ENCODE measurements around the gene SCART1.
"Not testable (repeated sequence)": the region's sequence is repeated elsewhere in the genome, so short reads cannot be mapped to it uniquely, and the experiment has no call there.

The SCART1 gene

GRCh38 chr10:133465191-133465949 is 11.6 kb downstream of the SCART1 start:
- H3K27me3 ChIP-seq (ENCODE audit: low read depth) = no peaks in the 10 kb centered on the region
- no peak overlapping the region for H3K4me3 ChIP-seq
- in situ Hi-C loops (cut with MboI; ENCODE audit: low sequenced_read_pairs) = no loop called here
- H3K36me3 ChIP-seq (replicated peaks) = no peaks in the 10 kb centered on the region
- H3K4me1 ChIP-seq = no peaks in the 10 kb centered on the region
- H3K9me3 ChIP-seq = no peaks in the 10 kb centered on the region
- no peak for DNase-seq (ENCODE audit: low spot score in 2 of 2)

GRCh38 chr10:133465950-133466474 is 12.3 kb downstream of the SCART1 start:
- no peaks in the 10 kb centered on the region for H3K27me3 ChIP-seq (ENCODE audit: low read depth)
- H3K4me1 ChIP-seq = no peaks in the 10 kb centered on the region
- H3K36me3 ChIP-seq (replicated peaks) = no peaks in the 10 kb centered on the region
- in situ Hi-C loops (cut with MboI; ENCODE audit: low sequenced_read_pairs) = no loop called here
- DNase-seq (ENCODE audit: low spot score in 2 of 2) = no peak
- no peaks in the 10 kb centered on the region for H3K9me3 ChIP-seq
- H3K4me3 ChIP-seq = no peak overlapping the region

DNA sequence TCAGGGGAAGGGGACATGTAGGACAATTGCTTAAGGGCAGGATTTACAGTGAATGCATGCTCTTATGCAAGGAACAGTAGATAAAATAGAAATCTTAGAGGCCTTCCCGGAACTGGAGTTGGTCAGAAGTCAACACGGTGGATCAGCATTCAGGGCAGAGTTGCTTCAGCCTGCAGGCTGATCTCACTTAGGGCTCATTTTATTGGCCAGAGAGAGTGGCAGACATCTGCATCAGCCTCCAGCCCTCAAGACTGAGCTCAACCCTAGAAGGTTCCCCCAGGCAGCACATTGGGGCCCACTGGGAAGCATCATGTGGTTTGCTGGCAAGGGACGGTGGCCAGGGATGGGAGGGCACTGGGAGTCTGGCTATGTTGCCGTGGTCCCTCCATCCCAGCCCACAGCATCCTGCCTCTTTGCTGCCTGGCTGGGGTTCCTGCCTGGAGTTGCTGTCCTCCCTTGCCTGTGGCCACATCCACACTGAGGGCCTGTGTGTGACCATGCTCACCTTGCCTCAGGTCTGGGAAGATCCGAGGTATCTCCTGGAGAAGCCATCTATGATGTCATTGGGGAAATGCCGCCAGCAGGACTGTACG is 13.0 kb downstream of the SCART1 start:
- no peak for DNase-seq (ENCODE audit: low spot score in 2 of 2)
- no peaks in the 10 kb centered on the region for H3K4me1 ChIP-seq
- no peak overlapping the region for H3K4me3 ChIP-seq
- H3K27me3 ChIP-seq (ENCODE audit: low read depth) = no peaks in the 10 kb centered on the region
- no peaks in the 10 kb centered on the region for H3K9me3 ChIP-seq
- in situ Hi-C loops (cut with MboI; ENCODE audit: low sequenced_read_pairs) = no loop called here
- H3K36me3 ChIP-seq (replicated peaks) = no peaks in the 10 kb centered on the region

DNA sequence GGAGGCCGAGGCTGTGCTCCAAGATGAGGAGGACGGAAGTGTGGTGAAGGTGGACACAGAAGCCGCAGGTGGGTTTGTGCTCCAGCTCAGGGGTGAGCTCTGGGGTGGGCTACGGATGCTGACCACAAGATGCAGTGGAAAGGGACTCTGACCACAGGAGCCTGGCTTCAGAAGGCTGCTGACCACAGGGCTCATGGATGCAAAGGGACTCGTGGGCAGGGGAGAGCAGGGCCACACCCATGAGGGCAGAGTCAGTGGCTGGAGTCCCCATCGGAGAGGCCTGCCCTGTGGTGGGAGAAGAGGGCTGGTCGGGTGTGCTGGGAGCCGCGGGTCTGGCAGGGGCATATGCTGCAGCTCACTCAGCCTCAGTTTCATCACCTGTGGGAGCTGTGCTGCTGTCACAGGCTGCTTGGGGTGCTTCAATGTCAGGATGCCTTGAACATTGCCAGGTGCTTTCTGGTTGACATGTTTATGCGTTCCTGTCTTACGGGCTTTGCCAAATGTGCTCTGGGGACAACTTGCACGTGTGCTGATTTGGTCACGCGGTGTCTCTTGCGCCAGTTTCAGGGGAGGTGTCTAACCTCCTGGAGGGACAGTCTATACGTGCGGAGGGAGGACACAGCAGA is 13.7 kb downstream of the SCART1 start:
- DNase-seq (ENCODE audit: low spot score in 2 of 2) = no peak
- no peaks in the 10 kb centered on the region for H3K36me3 ChIP-seq (replicated peaks)
- in situ Hi-C loops (cut with MboI; ENCODE audit: low sequenced_read_pairs) = no loop called here
- H3K9me3 ChIP-seq = no peaks in the 10 kb centered on the region
- no peaks in the 10 kb centered on the region for H3K27me3 ChIP-seq (ENCODE audit: low read depth)
- no peaks in the 10 kb centered on the region for H3K4me1 ChIP-seq
- no peak overlapping the region for H3K4me3 ChIP-seq

- DNase-seq (ENCODE audit: low spot score in 2 of 2); H3K4me1 ChIP-seq; H3K4me3 ChIP-seq; H3K27me3 ChIP-seq (ENCODE audit: low read depth); in situ Hi-C loops (cut with MboI; ENCODE audit: low sequenced_read_pairs); H3K9me3 ChIP-seq; H3K36me3 ChIP-seq (replicated peaks): not testable (repeated sequence)
Measured at GRCh38 chr10:133469205-133469604, 15.5 kb downstream of the SCART1 start.

- Histone ChIP-seq H3K4me1 (no peaks in the 10 kb centered on the region), H3K36me3 (replicated peaks) (no peaks in the 10 kb centered on the region), H3K4me3 (no peak overlapping the region), H3K9me3 (no peaks in the 10 kb centered on the region), H3K27me3 (ENCODE audit: low read depth) (no peaks in the 10 kb centered on the region)
- DNase-seq (ENCODE audit: low spot score in 2 of 2) = no peak
- in situ Hi-C loops (cut with MboI; ENCODE audit: low sequenced_read_pairs) = no loop called here
Measured at GRCh38 chr10:133471300-133472109, 17.8 kb downstream of the SCART1 start.

DNA sequence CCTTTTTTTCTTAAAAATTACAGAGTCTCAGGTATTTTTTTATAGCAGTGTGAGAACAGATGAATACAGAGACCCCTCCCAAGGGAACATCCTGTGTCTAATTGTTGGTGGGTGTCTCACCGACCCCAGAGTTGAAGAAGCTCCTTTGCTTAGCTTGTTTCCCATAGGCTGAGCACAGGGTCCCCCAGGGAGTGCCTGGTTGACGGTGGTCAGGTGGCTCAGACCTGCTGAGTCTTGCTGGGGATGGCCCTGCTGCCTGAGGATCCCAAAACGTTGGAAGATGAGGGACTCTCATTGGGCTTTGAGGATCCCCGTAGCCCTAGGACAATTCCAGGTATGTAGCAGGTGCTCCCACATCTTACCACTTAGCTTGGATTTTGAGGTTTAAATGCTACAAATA is 19.5 kb downstream of the SCART1 start:
- H3K36me3 ChIP-seq (replicated peaks) = no peaks in the 10 kb centered on the region

GRCh38 chr10:133474027-133474426 is 20.3 kb downstream of the SCART1 start:
- H3K9me3 ChIP-seq = no peaks in the 10 kb centered on the region
- in situ Hi-C loops (cut with MboI; ENCODE audit: low sequenced_read_pairs) = no loop called here

More for the DNA sequence above, 19.5 kb downstream of the SCART1 start:
- Histone ChIP-seq H3K4me3 (no peak overlapping the region), H3K4me1 (no peaks in the 10 kb centered on the region), H3K9me3 (no peaks in the 10 kb centered on the region), H3K27me3 (ENCODE audit: low read depth) (no peaks in the 10 kb centered on the region)
- DNase-seq (ENCODE audit: low spot score in 2 of 2) = no peak
- in situ Hi-C loops (cut with MboI; ENCODE audit: low sequenced_read_pairs) = no loop called here

DNA sequence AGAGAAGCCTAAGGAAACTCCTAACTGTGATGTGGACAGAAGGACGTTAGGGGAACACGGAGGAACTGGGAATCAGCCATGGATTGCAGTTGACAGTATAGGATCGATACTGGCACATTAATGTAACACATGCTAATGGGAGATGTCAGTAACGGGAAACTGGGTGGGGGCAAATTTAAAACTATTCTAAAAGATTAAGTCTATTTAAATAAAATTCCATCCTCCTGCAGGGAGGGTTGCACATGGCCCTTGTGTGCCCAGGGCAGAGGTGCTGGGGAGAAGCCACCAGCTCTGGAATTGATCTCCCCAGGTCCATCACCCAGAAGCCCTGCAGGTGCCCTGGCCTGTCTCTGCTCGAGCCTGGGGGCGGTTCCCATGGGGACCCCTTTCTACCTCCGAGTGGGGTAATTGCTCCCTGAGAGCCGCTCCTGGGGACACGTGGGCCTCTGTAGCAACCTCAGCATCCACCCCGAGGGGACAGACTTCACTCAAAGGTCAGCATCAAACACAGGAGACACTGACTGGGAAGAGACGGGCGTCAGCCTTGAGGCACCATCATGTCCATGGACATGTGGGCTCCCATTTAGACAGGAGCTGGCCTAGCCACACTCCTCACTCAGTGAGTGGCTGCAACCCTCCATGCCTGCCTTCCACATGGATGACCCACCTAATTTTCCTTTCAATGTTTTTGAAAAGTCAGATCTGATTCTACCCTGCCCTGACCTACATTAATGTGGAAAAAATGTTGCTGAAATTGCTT is 21.1 kb downstream of the SCART1 start:
- Histone ChIP-seq H3K9me3 (no peaks in the 10 kb centered on the region), H3K4me1 (no peaks in the 10 kb centered on the region), H3K4me3 (no peak overlapping the region), H3K27me3 (ENCODE audit: low read depth) (no peaks in the 10 kb centered on the region), H3K36me3 (replicated peaks) (no peaks in the 10 kb centered on the region)
- in situ Hi-C loops (cut with MboI; ENCODE audit: low sequenced_read_pairs) = no loop called here
- DNase-seq (ENCODE audit: low spot score in 2 of 2) = no peak

More at GRCh38 chr10:133474027-133474426, 20.3 kb downstream of the SCART1 start:
- no peak for DNase-seq (ENCODE audit: low spot score in 2 of 2)
- H3K36me3 ChIP-seq (replicated peaks) = no peaks in the 10 kb centered on the region
- no peaks in the 10 kb centered on the region for H3K27me3 ChIP-seq (ENCODE audit: low read depth)
- H3K4me3 ChIP-seq = no peak overlapping the region
- H3K4me1 ChIP-seq = no peaks in the 10 kb centered on the region

DNA sequence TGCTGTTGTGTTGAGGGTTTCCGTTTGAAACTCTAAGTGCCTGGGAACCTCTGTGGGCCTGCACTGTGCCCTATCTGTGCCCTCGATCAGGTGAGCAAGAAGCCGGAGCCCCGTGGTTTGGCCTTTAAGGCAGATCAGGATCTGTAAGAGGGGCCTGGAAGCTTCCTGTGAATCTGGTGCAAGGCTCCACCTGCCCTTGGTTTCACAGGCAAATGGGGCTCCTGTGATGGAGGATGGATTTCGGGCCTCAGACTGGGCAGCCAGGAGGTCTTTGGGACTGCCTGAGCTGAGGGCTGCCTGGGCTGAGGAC is 21.6 kb downstream of the SCART1 start:
- no peak for DNase-seq (ENCODE audit: low spot score in 2 of 2)
- Histone ChIP-seq H3K27me3 (ENCODE audit: low read depth) (no peaks in the 10 kb centered on the region), H3K4me3 (no peak overlapping the region)

DNA sequence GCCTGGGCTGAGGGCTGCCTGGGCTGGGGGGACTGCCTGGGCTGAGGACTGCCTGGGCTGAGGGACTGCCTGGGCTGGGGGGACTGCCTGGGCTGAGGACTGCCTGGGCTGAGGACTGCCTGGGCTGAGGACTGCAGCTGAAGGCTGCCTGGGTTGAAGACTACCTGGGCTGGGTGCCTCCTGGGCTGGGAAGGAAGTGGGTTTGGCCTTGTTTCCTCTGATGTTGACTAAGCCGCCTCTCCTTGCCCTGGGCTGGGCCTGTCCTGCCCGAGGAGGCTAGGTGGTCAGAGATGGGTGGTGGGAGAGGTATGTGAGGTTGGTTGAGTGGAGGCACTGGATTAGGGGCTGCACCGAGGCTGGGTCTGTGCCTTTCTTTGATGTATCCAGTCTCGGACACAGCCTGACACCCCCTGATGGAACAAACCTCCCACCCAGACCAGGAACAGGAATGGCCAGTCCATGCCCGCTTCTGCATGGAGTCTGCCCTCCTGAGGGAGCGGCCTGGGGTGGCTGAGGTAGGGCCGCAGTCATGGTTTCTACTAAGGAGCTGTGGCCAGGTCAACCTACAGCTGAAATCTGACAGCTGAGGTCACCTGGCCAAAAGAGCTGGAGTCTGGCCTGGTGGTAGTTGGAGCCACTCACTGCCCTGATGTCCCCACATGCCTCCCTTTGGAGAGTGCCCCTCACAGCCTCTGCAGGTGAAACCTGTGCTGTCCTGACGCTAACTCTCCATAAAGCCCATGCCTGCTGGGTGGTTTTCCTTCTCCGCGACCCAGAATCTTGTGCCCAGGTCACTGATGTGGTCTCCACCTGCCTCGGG is 22.3 kb downstream of the SCART1 start:
- Histone ChIP-seq H3K36me3 (replicated peaks) (no peaks in the 10 kb centered on the region), H3K4me3 (no peak overlapping the region), H3K4me1 (no peaks in the 10 kb centered on the region), H3K27me3 (ENCODE audit: low read depth) (no peaks in the 10 kb centered on the region; the same call in 1 of the 2 replicates), H3K9me3 (no peaks in the 10 kb centered on the region)
- in situ Hi-C loops (cut with MboI; ENCODE audit: low sequenced_read_pairs) = no loop called here
- no peak for DNase-seq (ENCODE audit: low spot score in 2 of 2)

More for the DNA sequence above, 21.6 kb downstream of the SCART1 start:
- no peaks in the 10 kb centered on the region for H3K36me3 ChIP-seq (replicated peaks)
- no peaks in the 10 kb centered on the region for H3K9me3 ChIP-seq
- no peaks in the 10 kb centered on the region for H3K4me1 ChIP-seq
- in situ Hi-C loops (cut with MboI; ENCODE audit: low sequenced_read_pairs) = no loop called here

DNA sequence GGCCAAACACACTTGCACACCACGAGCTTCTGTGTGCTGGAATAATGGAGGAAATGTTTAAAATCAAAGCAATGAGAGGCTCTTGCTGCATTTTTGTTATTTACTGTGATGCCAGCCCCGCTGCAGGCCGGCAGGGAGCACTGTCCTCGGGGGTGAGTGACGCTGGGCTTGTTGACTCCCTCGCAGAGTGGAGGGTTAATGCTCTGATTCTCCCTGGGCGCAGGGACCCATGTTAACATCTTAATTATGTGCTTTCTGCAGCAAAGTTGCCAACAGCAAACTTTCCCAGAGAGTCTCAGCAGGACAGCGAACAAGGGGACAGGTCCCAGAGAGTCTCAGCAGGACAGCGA is 22.9 kb downstream of the SCART1 start:
- DNase-seq (ENCODE audit: low spot score in 2 of 2) = no peak
- in situ Hi-C loops (cut with MboI; ENCODE audit: low sequenced_read_pairs) = no loop called here
- Histone ChIP-seq H3K9me3 (no peaks in the 10 kb centered on the region), H3K36me3 (replicated peaks) (no peaks in the 10 kb centered on the region), H3K27me3 (ENCODE audit: low read depth) (peaks cover 3% of the 10 kb centered on the region; the same call in 1 of the 2 replicates), H3K4me1 (no peaks in the 10 kb centered on the region), H3K4me3 (no peak overlapping the region)
